ENCODE data around the gene RREB1.

The RREB1 gene

GRCh38 chr6:7166410-7167293, 58.9 kb downstream of the RREB1 start:
- in situ Hi-C loops (cut with HindIII; ENCODE audit: low pct_unique_long_range_greater_than_20kb, low sequenced_read_pairs) = no loop called here
- no peak for DNase-seq (ENCODE audit: low read depth in 1 of 2, low spot score in 1 of 2)
- TF ChIP-seq JUND (IDR thresholded peaks at IDR 0.05; ENCODE audit: low read depth) = no peak

- no peak for TF ChIP-seq JUND (IDR thresholded peaks at IDR 0.05; ENCODE audit: low read depth)
- in situ Hi-C loops (cut with HindIII; ENCODE audit: low pct_unique_long_range_greater_than_20kb, low sequenced_read_pairs) = no loop called here
- DNase-seq (ENCODE audit: low read depth in 1 of 2, low spot score in 1 of 2) = no peak
These were observed 61.5 kb downstream of the RREB1 start for GRCh38 chr6:7169296-7169721.

- no peak for TF ChIP-seq JUND (IDR thresholded peaks at IDR 0.05; ENCODE audit: low read depth)
- in situ Hi-C loops (cut with HindIII; ENCODE audit: low pct_unique_long_range_greater_than_20kb, low sequenced_read_pairs) = no loop called here
- no peak for DNase-seq (ENCODE audit: low read depth in 1 of 2, low spot score in 1 of 2)
These were observed 62.5 kb downstream of the RREB1 start for GRCh38 chr6:7170117-7170732.

GRCh38 chr6:7171119-7171518, 63.4 kb downstream of the RREB1 start:
- TF ChIP-seq JUND (IDR thresholded peaks at IDR 0.05; ENCODE audit: low read depth) = no peak
- DNase-seq (ENCODE audit: low read depth in 1 of 2, low spot score in 1 of 2) = no peak
- in situ Hi-C loops (cut with HindIII; ENCODE audit: low pct_unique_long_range_greater_than_20kb, low sequenced_read_pairs) = no loop called here

- in situ Hi-C loops (cut with HindIII; ENCODE audit: low pct_unique_long_range_greater_than_20kb, low sequenced_read_pairs) = no loop called here
- TF ChIP-seq JUND (IDR thresholded peaks at IDR 0.05; ENCODE audit: low read depth) = no peak
- no peak for DNase-seq (ENCODE audit: low read depth in 1 of 2, low spot score in 1 of 2)
These were observed 64.0 kb downstream of the RREB1 start for GRCh38 chr6:7171733-7172132.

- no peak for TF ChIP-seq JUND (IDR thresholded peaks at IDR 0.05; ENCODE audit: low read depth)
- no peak for DNase-seq (ENCODE audit: low read depth in 1 of 2, low spot score in 1 of 2)
- in situ Hi-C loops (cut with HindIII; ENCODE audit: low pct_unique_long_range_greater_than_20kb, low sequenced_read_pairs) = no loop called here
These were observed 64.9 kb downstream of the RREB1 start for GRCh38 chr6:7172649-7173048.

GRCh38 chr6:7173843-7174503, 66.2 kb downstream of the RREB1 start:
- no peak for TF ChIP-seq JUND (IDR thresholded peaks at IDR 0.05; ENCODE audit: low read depth)
- DNase-seq (ENCODE audit: low read depth in 1 of 2, low spot score in 1 of 2) = no peak
- in situ Hi-C loops (cut with HindIII; ENCODE audit: low pct_unique_long_range_greater_than_20kb, low sequenced_read_pairs) = no loop called here

GRCh38 chr6:7175462-7175861, 67.7 kb downstream of the RREB1 start:
- no peak for DNase-seq (ENCODE audit: low read depth in 1 of 2, low spot score in 1 of 2)

GRCh38 chr6:7176208-7176607, 68.4 kb downstream of the RREB1 start:
- in situ Hi-C loops (cut with HindIII; ENCODE audit: low pct_unique_long_range_greater_than_20kb, low sequenced_read_pairs) = no loop called here
- DNase-seq (ENCODE audit: low read depth in 1 of 2, low spot score in 1 of 2) = no peak
- no peak for TF ChIP-seq JUND (IDR thresholded peaks at IDR 0.05; ENCODE audit: low read depth)

More at GRCh38 chr6:7175462-7175861, 67.7 kb downstream of the RREB1 start:
- in situ Hi-C loops (cut with HindIII; ENCODE audit: low pct_unique_long_range_greater_than_20kb, low sequenced_read_pairs) = no loop called here
- TF ChIP-seq JUND (IDR thresholded peaks at IDR 0.05; ENCODE audit: low read depth) = no peak

GRCh38 chr6:7178280-7178679, 70.5 kb downstream of the RREB1 start:
- DNase-seq (ENCODE audit: low read depth in 1 of 2, low spot score in 1 of 2) = no peak
- TF ChIP-seq JUND (IDR thresholded peaks at IDR 0.05; ENCODE audit: low read depth) = no peak
- in situ Hi-C loops (cut with HindIII; ENCODE audit: low pct_unique_long_range_greater_than_20kb, low sequenced_read_pairs) = no loop called here

GRCh38 chr6:7180751-7181150, 73.0 kb downstream of the RREB1 start:
- no peak for DNase-seq (ENCODE audit: low read depth in 1 of 2, low spot score in 1 of 2)
- in situ Hi-C loops (cut with HindIII; ENCODE audit: low pct_unique_long_range_greater_than_20kb, low sequenced_read_pairs) = no loop called here
- no peak for TF ChIP-seq JUND (IDR thresholded peaks at IDR 0.05; ENCODE audit: low read depth)

- in situ Hi-C loops (cut with HindIII; ENCODE audit: low pct_unique_long_range_greater_than_20kb, low sequenced_read_pairs) = no loop called here
- TF ChIP-seq JUND (IDR thresholded peaks at IDR 0.05; ENCODE audit: low read depth) = no peak
- DNase-seq (ENCODE audit: low read depth in 1 of 2, low spot score in 1 of 2) = no peak
These were observed 75.9 kb downstream of the RREB1 start for GRCh38 chr6:7183707-7184106.

GRCh38 chr6:7184502-7184901, 76.7 kb downstream of the RREB1 start:
- in situ Hi-C loops (cut with HindIII; ENCODE audit: low pct_unique_long_range_greater_than_20kb, low sequenced_read_pairs) = no loop called here
- no peak for DNase-seq (ENCODE audit: low read depth in 1 of 2, low spot score in 1 of 2)
- TF ChIP-seq JUND (IDR thresholded peaks at IDR 0.05; ENCODE audit: low read depth) = no peak

All from T47D (cell line).